Right atrium auricular region (tissue), 2 donors: Measurements from ENCODE around the gene NGEF. TPM values are rescaled to one million over a fixed set of nuclear protein-coding genes. Genes with fewer than 3 reads are reported as not detected.

Experiments
- DNase-seq: peaks from one replicate; pipeline ENCODE4 v3.0.0-alpha.2; 2019; ENCODE audit warnings: low spot score
- H3K27ac ChIP-seq, 2 donors: fragments of 200-600 bp; sonication (generic); 1 replicate in 1 of 2; 2 replicates in 1 of 2; pipeline ENCODE4 v1.5.1; 2016 to 2019
- H3K27me3 ChIP-seq, 2 donors: fragments of 200-600 bp; sonication (generic); one replicate each; pipeline versions ENCODE4 v1.5.1 to v1.6.0; 2017 to 2019
- H3K36me3 ChIP-seq: fragments of 200-600 bp; sonication (generic); one replicate; pipeline ENCODE4 v1.5.1; 2016
- H3K4me1 ChIP-seq, 2 donors: fragments of 200-600 bp; sonication (generic); one replicate each; pipeline versions ENCODE4 v1.5.1 to v1.6.0; 2017 to 2019
- H3K4me3 ChIP-seq, 2 donors: fragments of 200-600 bp; sonication (generic); 1 replicate in 1 of 2; 2 replicates in 1 of 2; pipeline ENCODE4 v1.5.1; 2017 to 2019; ENCODE audit warnings: mild to moderate bottlenecking in 1 of 2, moderate library complexity in 1 of 2
- H3K9me3 ChIP-seq, 2 donors: fragments of 200-600 bp; sonication (generic); one replicate each; pipeline ENCODE4 v1.5.1; 2019
- CTCF ChIP-seq, 2 donors: fragments of 200-600 bp; sonication (generic); IDR thresholded peaks; one replicate each; pipeline ENCODE4 v1.5.1; 2019; ENCODE audit warnings: antibody characterized with exemption in 2 of 2
- total RNA-seq, 2 donors: library from RNA; depleted of rRNA; stranded (reverse); fragments of >200 nt; gene quantifications; one replicate each; pipeline ENCODE4 v1.1.0, GENCODE V29; 2016

Gene NGEF
- total RNA-seq, 2 donors from 2014 or later: 1.4 to 4.8 TPM

DNA sequence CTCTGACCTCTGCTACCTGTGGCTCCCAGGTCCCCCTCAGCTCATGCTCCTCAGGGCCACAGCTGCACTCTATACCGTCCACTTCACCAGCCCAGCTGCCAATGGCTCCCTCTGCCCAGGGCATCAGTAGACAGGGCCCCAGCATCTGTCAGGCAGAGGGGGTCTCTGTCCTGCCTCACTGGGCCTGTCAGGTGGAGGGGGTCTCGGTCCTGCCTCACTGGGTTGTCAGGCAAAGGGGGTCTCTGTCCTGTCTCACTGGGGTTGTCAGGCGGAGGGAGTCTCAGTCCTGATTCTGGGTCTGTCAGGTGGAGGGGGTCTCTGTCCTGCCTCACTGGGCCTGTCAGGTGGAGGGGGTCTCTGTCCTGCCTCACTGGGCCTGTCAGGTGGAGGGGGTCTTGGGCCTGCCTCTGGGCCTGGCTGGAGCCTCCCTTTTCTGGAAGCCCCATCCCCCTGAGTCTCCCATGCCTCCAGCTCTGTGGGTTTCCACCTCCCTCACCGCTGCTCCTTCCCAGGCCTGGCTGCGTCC, 123.1 kb downstream of the NGEF start:
- Histone ChIP-seq H3K27ac (no peak overlapping the region), H3K36me3 (no peaks in the 10 kb centered on the region)
- DNase-seq: no peak

GRCh38 chr2:232888839-232889529, 124.1 kb downstream of the NGEF start:
- Histone ChIP-seq H3K27ac (no peak overlapping the region), H3K4me1 (peaks cover 0 to 6% of the 10 kb centered on the region in 2 donors), H3K36me3 (no peaks in the 10 kb centered on the region), H3K27me3 (no peaks in the 10 kb centered on the region), H3K4me3 (no peak overlapping the region), H3K9me3 (no peaks in the 10 kb centered on the region)
- TF ChIP-seq CTCF (IDR thresholded peaks at IDR 0.05): no peak
- DNase-seq: no peak

More for the DNA sequence above, 123.1 kb downstream of the NGEF start:
- TF ChIP-seq CTCF (IDR thresholded peaks at IDR 0.05): no peak
- Histone ChIP-seq H3K27me3 (no peaks in the 10 kb centered on the region), H3K4me3 (no peak overlapping the region), H3K4me1 (peaks cover 0 to 6% of the 10 kb centered on the region in 2 donors), H3K9me3 (no peaks in the 10 kb centered on the region)

- TF ChIP-seq CTCF (IDR thresholded peaks at IDR 0.05): no peak
- Histone ChIP-seq H3K27me3 (no peaks in the 10 kb centered on the region), H3K27ac (no peak overlapping the region), H3K36me3 (no peaks in the 10 kb centered on the region), H3K9me3 (no peaks in the 10 kb centered on the region), H3K4me3 (no peak overlapping the region), H3K4me1 (peaks cover 0 to 6% of the 10 kb centered on the region in 2 donors)
- DNase-seq: no peak
Measured at GRCh38 chr2:232888099-232888836, 124.8 kb downstream of the NGEF start.

- DNase-seq: no peak
- TF ChIP-seq CTCF (IDR thresholded peaks at IDR 0.05): no peak
Measured at GRCh38 chr2:232887171-232887850, 125.7 kb downstream of the NGEF start.

DNA sequence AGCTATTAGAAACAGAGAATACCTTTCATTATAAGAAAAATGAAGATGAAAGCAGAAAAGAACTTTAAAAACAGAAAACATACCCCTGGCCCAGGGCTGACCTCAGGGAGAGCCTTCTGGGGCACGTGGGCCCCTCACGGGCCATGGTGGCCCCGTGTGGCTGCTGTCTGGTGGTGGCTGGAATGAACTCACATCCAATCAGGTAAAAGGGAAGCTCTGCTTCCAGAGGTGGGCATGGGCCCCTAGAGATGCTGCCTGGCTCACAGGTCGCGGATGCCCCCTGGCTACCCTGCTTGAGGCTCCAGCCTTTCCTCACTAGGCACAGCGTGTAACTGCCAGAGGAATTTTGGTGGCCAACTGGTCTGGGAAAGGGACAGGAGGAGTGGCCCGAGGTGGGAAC, 126.4 kb downstream of the NGEF start:
- H3K27me3 ChIP-seq: no peaks in the 10 kb centered on the region
- TF ChIP-seq CTCF (IDR thresholded peaks at IDR 0.05): no peak

More at GRCh38 chr2:232887171-232887850, 125.7 kb downstream of the NGEF start:
- H3K27me3 ChIP-seq: no peaks in the 10 kb centered on the region
- H3K9me3 ChIP-seq: no peaks in the 10 kb centered on the region
- H3K4me1 ChIP-seq: peaks cover 0 to 6% of the 10 kb centered on the region in 2 donors
- no peak overlapping the region for H3K4me3 ChIP-seq
- no peak overlapping the region for H3K27ac ChIP-seq
- H3K36me3 ChIP-seq: no peaks in the 10 kb centered on the region

More for the DNA sequence above, 126.4 kb downstream of the NGEF start:
- H3K4me3 ChIP-seq: no peak overlapping the region
- H3K27ac ChIP-seq: no peak overlapping the region
- no peak for DNase-seq
- H3K36me3 ChIP-seq: no peaks in the 10 kb centered on the region
- no peaks in the 10 kb centered on the region for H3K9me3 ChIP-seq
- peaks cover 0 to 6% of the 10 kb centered on the region in 2 donors for H3K4me1 ChIP-seq
